MM.1S (cell line): ENCODE data around the gene ZBTB37.

Source experiments
- DNase-seq: peaks from one replicate; pipeline ENCODE4 v3.0.0-alpha.2; 2015
- H2AFZ ChIP-seq: fragments of 300-600 bp; sonication (generic); 2 replicates; pipeline ENCODE4 v1.6.0; 2016; ENCODE audit warnings: antibody characterized with exemption, low read length
- H3F3A ChIP-seq: fragments of 300-600 bp; sonication (generic); 2 replicates; pipeline ENCODE4 v1.6.1; 2016; ENCODE audit warnings: mild to moderate bottlenecking, antibody characterized with exemption, low read length, moderate library complexity, mixed read lengths; ENCODE audit not compliant: insufficient read depth
- H3K27ac ChIP-seq: fragments of 300-600 bp; sonication (generic); 2 replicates; pipeline ENCODE4 v1.5.1; 2016; ENCODE audit warnings: mild to moderate bottlenecking, low read length
- H3K27me3 ChIP-seq: fragments of 300-600 bp; sonication (generic); replicated peaks from 2 replicates; pipeline ENCODE4 v1.6.0; 2016; ENCODE audit warnings: low read length; ENCODE audit not compliant: insufficient read depth
- H3K36me3 ChIP-seq: fragments of 300-600 bp; sonication (generic); replicated peaks from 2 replicates; pipeline ENCODE4 v1.6.1; 2016; ENCODE audit warnings: mild to moderate bottlenecking, low read length, mixed read lengths; ENCODE audit not compliant: insufficient read depth
- H3K4me1 ChIP-seq: fragments of 300-600 bp; sonication (generic); 2 replicates; pipeline ENCODE4 v1.6.1; 2016; ENCODE audit warnings: low read length, mixed read lengths
- H3K4me2 ChIP-seq: fragments of 300-600 bp; sonication (generic); 2 replicates; pipeline ENCODE4 v1.6.0; 2016; ENCODE audit warnings: low read depth, low read length
- H3K4me3 ChIP-seq: fragments of 300-600 bp; sonication (generic); 2 replicates; pipeline ENCODE4 v1.5.1; 2016; ENCODE audit warnings: low read length, mixed read lengths
- H3K79me2 ChIP-seq: fragments of 300-600 bp; sonication (generic); 2 replicates; pipeline ENCODE4 v1.6.1; 2016; ENCODE audit warnings: mixed run types, low read length, mixed read lengths
- H3K9ac ChIP-seq: fragments of 300-600 bp; sonication (generic); 2 replicates; pipeline ENCODE4 v1.6.1; 2016; ENCODE audit warnings: low read length, mixed read lengths
- H3K9me2 ChIP-seq: fragments of 300-600 bp; sonication (generic); replicated peaks from 2 replicates; pipeline ENCODE4 v1.6.1; 2016; ENCODE audit warnings: mild to moderate bottlenecking, low read length, mixed read lengths; ENCODE audit not compliant: insufficient read depth
- H3K9me3 ChIP-seq: fragments of 300-600 bp; sonication (generic); replicated peaks from 2 replicates; pipeline ENCODE4 v1.6.1; 2016; ENCODE audit warnings: mild to moderate bottlenecking, low read length, mixed read lengths; ENCODE audit not compliant: insufficient read depth
- H4K20me1 ChIP-seq: fragments of 300-600 bp; sonication (generic); 2 replicates; pipeline ENCODE4 v1.6.1; 2016; ENCODE audit warnings: mild to moderate bottlenecking, low read length, moderate library complexity, mixed read lengths; ENCODE audit not compliant: insufficient read depth
- CTCF ChIP-seq: fragments of 300-600 bp; sonication (generic); IDR thresholded peaks from 2 replicates; pipeline ENCODE4 v1.5.1; 2016; ENCODE audit warnings: antibody characterized with exemption, low read length, mixed read lengths
- EZH2 ChIP-seq: fragments of 300-600 bp; sonication (generic); optimal IDR thresholded peaks from 2 replicates; pipeline ENCODE3; 2017; ENCODE audit warnings: low read depth, mild to moderate bottlenecking, antibody characterized with exemption, low read length, mixed read lengths
- EZH2phosphoT487 ChIP-seq: fragments of 300-600 bp; sonication (generic); IDR thresholded peaks from 2 replicates; pipeline ENCODE4 v1.6.1; 2018; ENCODE audit warnings: antibody characterized with exemption, low read length

The ZBTB37 gene

DNA sequence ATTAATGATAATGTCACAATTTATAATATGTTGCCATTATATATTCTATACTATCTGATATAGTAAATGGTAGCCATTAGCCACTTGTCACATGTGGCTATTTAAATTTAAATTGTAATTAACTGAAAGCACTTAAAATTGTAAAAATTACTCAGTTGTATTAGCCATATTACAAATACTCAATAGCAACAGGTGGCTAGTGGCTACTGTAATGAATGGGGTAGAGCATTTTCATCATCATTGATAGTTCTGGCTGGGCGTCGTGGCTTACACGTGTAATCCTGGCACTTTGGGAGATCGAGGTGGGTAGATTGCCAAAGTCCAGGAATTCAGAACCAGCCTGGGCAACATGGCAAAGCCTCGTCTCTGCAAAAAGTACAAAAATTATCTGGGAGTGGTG, 16.5 kb downstream of the ZBTB37 start:
- Histone ChIP-seq H3K9me3 (no peaks in the 10 kb centered on the region), H3K36me3 (no peaks in the 10 kb centered on the region), H2AFZ (no peak overlapping the region), H3K79me2 (no peaks in the 10 kb centered on the region), H3K27ac (no peak overlapping the region), H4K20me1 (no peaks in the 10 kb centered on the region), H3K9me2 (no peaks in the 10 kb centered on the region), H3K27me3 (no peaks in the 10 kb centered on the region), H3K4me2 (no peak overlapping the region), H3K4me3 (no peak overlapping the region), H3K4me1 (no peaks in the 10 kb centered on the region), H3K9ac (no peak overlapping the region), H3F3A (no peaks in the 10 kb centered on the region)
- no peak for DNase-seq
- TF ChIP-seq EZH2phosphoT487 (no peak), EZH2 (no peak), CTCF (no peak)

- Histone ChIP-seq H3K4me3 (no peak overlapping the region), H3K27ac (no peak overlapping the region), H3F3A (no peaks in the 10 kb centered on the region), H3K79me2 (no peaks in the 10 kb centered on the region), H3K4me1 (no peaks in the 10 kb centered on the region), H3K9me2 (no peaks in the 10 kb centered on the region), H3K4me2 (no peak overlapping the region), H3K27me3 (no peaks in the 10 kb centered on the region), H3K36me3 (no peaks in the 10 kb centered on the region), H3K9ac (no peak overlapping the region), H2AFZ (no peak overlapping the region), H3K9me3 (no peaks in the 10 kb centered on the region), H4K20me1 (no peaks in the 10 kb centered on the region)
- TF ChIP-seq CTCF = no peak
- no peak for TF ChIP-seq EZH2phosphoT487
- no peak for TF ChIP-seq EZH2
- no peak for DNase-seq
Measured at GRCh38 chr1:173886746-173887611, 18.8 kb downstream of the ZBTB37 start.

- Histone ChIP-seq H2AFZ (no peak overlapping the region), H3K9me2 (no peaks in the 10 kb centered on the region), H3K79me2 (no peaks in the 10 kb centered on the region), H3K4me2 (no peak overlapping the region), H3K27me3 (no peaks in the 10 kb centered on the region), H3F3A (no peaks in the 10 kb centered on the region), H4K20me1 (no peaks in the 10 kb centered on the region), H3K36me3 (no peaks in the 10 kb centered on the region), H3K27ac (no peak overlapping the region), H3K9me3 (no peaks in the 10 kb centered on the region), H3K9ac (no peak overlapping the region), H3K4me1 (no peaks in the 10 kb centered on the region), H3K4me3 (no peak overlapping the region)
- no peak for DNase-seq
- no peak for TF ChIP-seq EZH2
Measured at GRCh38 chr1:173887627-173888026, 19.4 kb downstream of the ZBTB37 start.

DNA sequence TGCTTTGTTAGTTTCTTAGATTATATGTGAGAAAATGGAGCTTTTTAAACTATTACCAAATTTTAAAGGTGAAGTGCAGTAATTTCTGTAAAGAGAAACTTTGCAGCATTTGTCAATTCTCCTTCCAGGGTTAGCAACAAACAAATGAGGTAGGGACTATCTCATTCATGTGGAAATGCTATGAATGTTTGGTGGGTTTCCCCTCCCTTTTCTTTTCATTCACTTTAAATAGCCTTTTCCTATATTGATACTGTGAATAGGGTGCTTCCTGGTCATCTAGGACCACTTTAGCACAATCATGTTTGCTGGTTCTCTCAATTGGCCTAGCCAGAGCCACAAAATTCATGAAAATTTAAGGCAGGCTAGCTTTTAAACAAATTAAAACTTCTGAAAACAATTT, 20.6 kb downstream of the ZBTB37 start:
- H3K4me3 ChIP-seq = no peak overlapping the region

More for the DNA sequence above, 20.6 kb downstream of the ZBTB37 start:
- Histone ChIP-seq H3K9me3 (no peaks in the 10 kb centered on the region), H3K27ac (no peak overlapping the region), H3K36me3 (no peaks in the 10 kb centered on the region), H4K20me1 (no peaks in the 10 kb centered on the region), H2AFZ (no peak overlapping the region), H3K9ac (no peak overlapping the region), H3K4me1 (no peaks in the 10 kb centered on the region), H3K4me2 (no peak overlapping the region), H3K27me3 (no peaks in the 10 kb centered on the region), H3K9me2 (no peaks in the 10 kb centered on the region), H3K79me2 (no peaks in the 10 kb centered on the region), H3F3A (no peaks in the 10 kb centered on the region)
- no peak for TF ChIP-seq EZH2phosphoT487
- no peak for TF ChIP-seq EZH2
- TF ChIP-seq CTCF = no peak
- DNase-seq = no peak
